Suprapubic skin (tissue), 4 donors: ENCODE data around the gene KANSL1. TPM values are rescaled to one million over a fixed set of nuclear protein-coding genes. Genes with fewer than 3 reads are reported as not detected.

ENCODE experiments used
- DNase-seq, 2 donors: peaks; one replicate each; pipeline ENCODE4 v3.0.0-alpha.2; 2019; ENCODE audit warnings: low spot score in 2 of 2
- H3K27ac ChIP-seq: fragments of 200-600 bp; sonication (generic); one replicate; pipeline ENCODE4 v1.5.1; 2019
- H3K27me3 ChIP-seq: fragments of 200-600 bp; sonication (generic); one replicate; pipeline ENCODE4 v1.5.1; 2019
- H3K36me3 ChIP-seq: fragments of 200-600 bp; sonication (generic); one replicate; pipeline ENCODE4 v1.5.1; 2019
- H3K4me1 ChIP-seq: fragments of 200-600 bp; sonication (generic); one replicate; pipeline ENCODE4 v1.5.1; 2019
- H3K4me3 ChIP-seq: fragments of 200-600 bp; sonication (generic); one replicate; pipeline ENCODE4 v1.5.1; 2019; ENCODE audit warnings: mild to moderate bottlenecking
- H3K9me3 ChIP-seq: fragments of 200-600 bp; sonication (generic); one replicate; pipeline ENCODE4 v1.5.1; 2019
- EP300 ChIP-seq: sonication (generic); formaldehyde crosslinking; IDR thresholded peaks from one replicate; pipeline ENCODE4 v1.6.1; 2017; ENCODE audit warnings: antibody characterized with exemption
- POLR2A ChIP-seq, 2 donors: fragments of 450-650 bp; IDR thresholded peaks; one replicate each; pipeline ENCODE4 v1.6.1; 2017; ENCODE audit warnings: antibody characterized with exemption in 2 of 2, mild to moderate bottlenecking in 2 of 2, moderate library complexity in 2 of 2
- POLR2AphosphoS5 ChIP-seq, 3 donors: sonication (generic); formaldehyde crosslinking; IDR thresholded peaks; one replicate each; pipeline ENCODE4 v1.6.1; 2017; ENCODE audit warnings: antibody characterized with exemption in 3 of 3
- WGBS: methylation state at CpG from one replicate; pipeline ENCODE4 v1.1.5; 2018; 5-methylcytosine and 5-hydroxymethylcytosine counted together
- total RNA-seq, 4 donors: library from RNA; depleted of rRNA; stranded (reverse); fragments of >200 nt; gene quantifications; one replicate each; pipeline ENCODE4 v1.1.0, GENCODE V29; 2016
- TF ChIP-seq, protein P1 (sequence below), 2 donors: fragments of 200-600 bp in 1 of 2; fragments of 450-650 bp in 1 of 2; sonication (generic) in 1 of 2; IDR thresholded peaks; one replicate each; pipeline ENCODE4 v1.5.1; 2016 to 2019; ENCODE audit warnings: antibody characterized with exemption in 2 of 2, mild to moderate bottlenecking in 1 of 2, moderate library complexity in 1 of 2

Gene KANSL1
- total RNA-seq, 4 donors from 2014 or later = 68.2 to 187 (median 79.0) TPM

DNA sequence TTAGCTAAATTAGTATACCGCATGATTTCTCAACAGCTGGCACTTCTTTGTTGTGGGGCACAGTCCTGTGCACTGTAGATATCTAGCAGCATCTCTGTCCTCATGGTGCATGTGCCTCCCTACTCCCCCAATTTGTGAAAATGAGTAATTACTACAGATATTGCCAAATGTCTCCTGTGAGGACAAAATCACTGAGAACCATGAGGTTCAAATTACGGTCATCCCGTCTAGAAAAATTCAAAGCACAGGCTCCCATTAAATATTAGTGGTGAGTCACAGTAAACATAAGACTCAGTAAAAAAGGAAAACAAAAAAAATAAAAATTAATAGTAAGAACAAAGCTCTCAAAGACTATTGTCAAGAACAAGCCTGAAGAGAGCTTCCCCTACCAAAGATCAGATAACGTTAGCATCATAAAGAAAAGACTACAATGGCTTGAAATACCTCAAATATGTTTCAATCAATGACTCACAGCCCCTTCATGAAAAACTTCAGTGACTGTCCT, 136.4 kb downstream of the KANSL1 start:
- TF ChIP-seq POLR2AphosphoS5 (IDR thresholded peaks at IDR 0.05) (no peak), POLR2A (IDR thresholded peaks at IDR 0.05) (no peak), EP300 (no peak)
- TF ChIP-seq, protein P1, sequence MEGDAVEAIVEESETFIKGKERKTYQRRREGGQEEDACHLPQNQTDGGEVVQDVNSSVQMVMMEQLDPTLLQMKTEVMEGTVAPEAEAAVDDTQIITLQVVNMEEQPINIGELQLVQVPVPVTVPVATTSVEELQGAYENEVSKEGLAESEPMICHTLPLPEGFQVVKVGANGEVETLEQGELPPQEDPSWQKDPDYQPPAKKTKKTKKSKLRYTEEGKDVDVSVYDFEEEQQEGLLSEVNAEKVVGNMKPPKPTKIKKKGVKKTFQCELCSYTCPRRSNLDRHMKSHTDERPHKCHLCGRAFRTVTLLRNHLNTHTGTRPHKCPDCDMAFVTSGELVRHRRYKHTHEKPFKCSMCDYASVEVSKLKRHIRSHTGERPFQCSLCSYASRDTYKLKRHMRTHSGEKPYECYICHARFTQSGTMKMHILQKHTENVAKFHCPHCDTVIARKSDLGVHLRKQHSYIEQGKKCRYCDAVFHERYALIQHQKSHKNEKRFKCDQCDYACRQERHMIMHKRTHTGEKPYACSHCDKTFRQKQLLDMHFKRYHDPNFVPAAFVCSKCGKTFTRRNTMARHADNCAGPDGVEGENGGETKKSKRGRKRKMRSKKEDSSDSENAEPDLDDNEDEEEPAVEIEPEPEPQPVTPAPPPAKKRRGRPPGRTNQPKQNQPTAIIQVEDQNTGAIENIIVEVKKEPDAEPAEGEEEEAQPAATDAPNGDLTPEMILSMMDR (IDR thresholded peaks at IDR 0.05) = no peak
- DNase-seq = no peak
- Histone ChIP-seq H3K9me3 (no peaks in the 10 kb centered on the region), H3K36me3 (peaks cover 15% of the 10 kb centered on the region), H3K4me3 (no peak overlapping the region), H3K27me3 (no peaks in the 10 kb centered on the region), H3K27ac (no peak overlapping the region), H3K4me1 (peaks cover 14% of the 10 kb centered on the region)
- 56% methylated on average over 4 of the region's 4 CpGs for WGBS

DNA sequence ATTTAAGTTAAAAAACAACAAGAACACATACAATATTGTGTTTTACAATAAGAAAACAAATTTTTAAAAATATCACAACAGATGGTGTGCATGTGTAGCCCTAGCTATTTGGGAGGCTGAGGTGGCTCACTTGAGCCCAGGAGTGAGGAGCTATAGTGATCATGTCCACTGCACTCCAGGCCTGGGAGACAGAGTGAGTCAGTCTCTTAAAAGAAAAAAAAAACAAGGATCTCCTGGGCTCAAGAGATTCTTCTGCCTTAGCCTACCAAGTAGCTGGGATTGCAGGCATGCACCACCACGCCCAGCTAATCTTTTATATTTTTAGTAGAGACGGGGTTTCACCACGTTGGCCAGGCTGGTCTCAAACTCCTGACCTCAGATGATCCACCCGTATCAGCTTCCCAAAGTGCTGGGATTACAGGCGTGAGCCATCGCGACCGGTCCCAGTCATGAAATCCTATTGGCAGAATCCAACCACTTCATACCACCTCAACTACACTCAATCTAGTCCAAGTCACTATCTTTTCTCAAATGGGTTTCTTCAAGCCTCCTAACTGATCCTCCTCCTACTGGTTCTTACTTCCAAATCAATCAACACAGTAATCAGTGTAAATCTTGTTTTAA, 139.2 kb downstream of the KANSL1 start:
- no peak overlapping the region for H3K27ac ChIP-seq

DNA sequence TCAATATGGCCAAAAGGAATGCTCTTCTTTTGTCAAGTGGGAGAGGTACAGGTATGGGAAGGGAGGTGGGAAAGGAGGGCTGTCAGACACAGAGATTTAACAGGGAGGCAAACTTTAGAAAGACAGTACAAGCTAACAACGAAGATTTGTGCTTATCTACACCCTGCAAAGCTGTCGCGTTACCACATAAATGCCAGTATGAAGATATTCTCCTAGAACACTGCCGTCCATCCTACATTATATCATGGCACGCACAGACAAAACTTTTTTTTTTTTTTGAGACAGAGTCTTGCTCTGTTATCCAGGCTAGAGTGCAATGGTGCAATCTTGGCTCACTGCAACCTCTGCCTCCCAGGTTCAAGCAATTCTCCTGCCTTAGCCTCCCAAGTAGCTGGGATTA, 143.6 kb downstream of the KANSL1 start:
- no peak overlapping the region for H3K27ac ChIP-seq
- WGBS = 94% methylated on average over 5 of the region's 5 CpGs
- TF ChIP-seq, protein P1 (IDR thresholded peaks at IDR 0.05) = no peak
- TF ChIP-seq POLR2A (IDR thresholded peaks at IDR 0.05) = no peak
- TF ChIP-seq POLR2AphosphoS5 (IDR thresholded peaks at IDR 0.05) = no peak
- no peak for TF ChIP-seq EP300
- H3K27me3 ChIP-seq = no peaks in the 10 kb centered on the region
- peaks cover 49% of the 10 kb centered on the region for H3K36me3 ChIP-seq
- peaks cover 8% of the 10 kb centered on the region for H3K4me1 ChIP-seq
- H3K9me3 ChIP-seq = no peaks in the 10 kb centered on the region
- no peak overlapping the region for H3K4me3 ChIP-seq
- DNase-seq = no peak

More for the DNA sequence above, 139.2 kb downstream of the KANSL1 start:
- no peak for DNase-seq
- WGBS = 76% methylated on average over 8 of the region's 8 CpGs
- Histone ChIP-seq H3K27me3 (no peaks in the 10 kb centered on the region), H3K36me3 (peaks cover 29% of the 10 kb centered on the region), H3K4me1 (peaks cover 15% of the 10 kb centered on the region), H3K4me3 (no peak overlapping the region), H3K9me3 (no peaks in the 10 kb centered on the region)
- no peak for TF ChIP-seq EP300
- TF ChIP-seq POLR2A (IDR thresholded peaks at IDR 0.05) = no peak
- TF ChIP-seq, protein P1 (IDR thresholded peaks at IDR 0.05) = no peak
- no peak for TF ChIP-seq POLR2AphosphoS5 (IDR thresholded peaks at IDR 0.05)

DNA sequence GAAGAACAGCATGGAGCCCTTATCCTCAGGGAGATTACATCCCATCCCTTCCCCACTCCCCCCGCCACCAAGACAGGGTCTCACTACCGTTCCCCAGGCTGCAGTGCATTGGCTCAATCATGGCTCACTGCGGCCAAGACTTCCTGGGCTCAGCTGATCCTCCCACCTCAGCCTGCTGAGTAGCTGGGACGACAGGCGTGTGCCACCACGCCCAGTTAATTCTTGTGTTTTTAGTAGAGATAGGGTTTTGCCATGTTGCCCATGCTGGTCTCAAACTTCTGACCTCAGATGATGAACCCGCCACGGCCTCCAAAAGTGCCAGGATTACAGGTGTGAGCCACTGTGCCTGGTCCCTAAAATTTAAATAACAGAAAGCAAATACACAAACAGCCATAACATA, 145.4 kb downstream of the KANSL1 start:
- no peaks in the 10 kb centered on the region for H3K9me3 ChIP-seq
- H3K27me3 ChIP-seq = no peaks in the 10 kb centered on the region
- no peak for DNase-seq
- H3K4me1 ChIP-seq = peaks cover 16% of the 10 kb centered on the region
- TF ChIP-seq POLR2A (IDR thresholded peaks at IDR 0.05) (no peak), POLR2AphosphoS5 (IDR thresholded peaks at IDR 0.05) (no peak), EP300 (no peak)
- TF ChIP-seq, protein P1 (IDR thresholded peaks at IDR 0.05) = no peak
- 85% methylated on average over 8 of the region's 8 CpGs for WGBS
- H3K4me3 ChIP-seq = no peak overlapping the region
- peaks cover 47% of the 10 kb centered on the region for H3K36me3 ChIP-seq
- no peak overlapping the region for H3K27ac ChIP-seq

DNA sequence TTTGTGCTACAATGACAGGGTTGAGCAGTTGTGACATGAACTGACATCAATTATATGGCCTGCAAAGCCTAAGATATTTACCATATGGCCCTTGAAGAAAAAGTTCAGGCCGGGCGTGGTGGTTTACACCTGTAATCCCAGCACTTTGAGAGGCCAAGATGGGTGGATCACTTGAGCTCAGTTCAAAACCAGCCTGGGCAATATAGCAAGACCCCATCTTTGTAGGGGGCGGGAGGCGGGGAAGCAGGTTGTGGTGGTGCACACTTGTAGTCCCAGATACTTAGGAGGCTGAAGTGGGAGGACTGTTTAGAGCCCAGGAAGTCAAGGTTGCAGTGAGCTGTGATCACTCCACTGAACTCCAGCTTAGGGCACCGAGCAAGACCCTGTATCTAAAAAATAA, 145.8 kb downstream of the KANSL1 start:
- Histone ChIP-seq H3K27ac (no peak overlapping the region), H3K4me3 (no peak overlapping the region), H3K36me3 (peaks cover 49% of the 10 kb centered on the region), H3K4me1 (peaks cover 16% of the 10 kb centered on the region), H3K27me3 (no peaks in the 10 kb centered on the region), H3K9me3 (no peaks in the 10 kb centered on the region)
- no peak for DNase-seq
- no peak for TF ChIP-seq EP300
- whole genome bisulfite sequencing = 88% methylated on average over 5 of the region's 5 CpGs
